A673 (cell line): ENCODE measurements around the gene PALLD. TPM values are rescaled to one million over a fixed set of nuclear protein-coding genes. Genes with fewer than 3 reads are reported as not detected.
"Not testable (repeated sequence)": the region's sequence is repeated elsewhere in the genome, so short reads cannot be mapped to it uniquely, and the experiment has no call there.

Experiments used
- BruUV-seq: library from RNA; stranded (reverse); fragments of 400-500 nt; replicated peaks from 2 replicates; lab custom pipeline; 2021; lab: Mats Ljungman, UMichigan
- CTCF ChIA-PET: fragments of 300-600 bp; sonication (Branson Sonifier 250); formaldehyde crosslinking; loops from one replicate; lab custom pipeline; 2022; ENCODE audit warnings: antibody characterized with exemption; lab: Charles Lee
- POLR2A ChIA-PET: fragments of 300-600 bp; sonication (Branson Sonifier 250); formaldehyde crosslinking; loops from one replicate; lab custom pipeline; 2022; ENCODE audit warnings: antibody characterized with exemption; ENCODE audit not compliant: low non-redundant PET; lab: Charles Lee
- DNase-seq: peaks from one replicate; pipeline ENCODE4 v3.0.0-alpha.2; 2015; ENCODE audit warnings: low spot score
- H3K27ac ChIP-seq: fragments of 200-600 bp; sonication (generic); 2 replicates; pipeline ENCODE4 v1.5.1; 2016; ENCODE audit warnings: mixed run types, low read depth, mild to moderate bottlenecking, mixed read lengths, antibody characterized with exemption, low read length; ENCODE audit not compliant: poor library complexity, severe bottlenecking
- H3K27me3 ChIP-seq: fragments of 200-600 bp; sonication (generic); replicated peaks from 2 replicates; pipeline ENCODE4 v1.6.1; 2017; ENCODE audit warnings: mixed run types, low read depth, mild to moderate bottlenecking, mixed read lengths, antibody characterized with exemption, low read length; ENCODE audit not compliant: insufficient read depth, poor library complexity
- H3K36me3 ChIP-seq: fragments of 200-600 bp; sonication (generic); 2 replicates; pipeline ENCODE4 v1.6.1; 2016; ENCODE audit warnings: mixed run types, mild to moderate bottlenecking, mixed read lengths, antibody characterized with exemption, low read length; ENCODE audit not compliant: insufficient read depth, poor library complexity, severe bottlenecking
- H3K4me1 ChIP-seq: fragments of 200-600 bp; sonication (generic); 2 replicates; pipeline ENCODE4 v1.6.1; 2017; ENCODE audit warnings: mixed run types, mild to moderate bottlenecking, mixed read lengths, antibody characterized with exemption, low read length; ENCODE audit not compliant: insufficient read depth, poor library complexity, severe bottlenecking
- H3K4me3 ChIP-seq: fragments of 200-600 bp; sonication (generic); 2 replicates; pipeline ENCODE4 v1.5.1; 2016; ENCODE audit warnings: low read depth, mixed run types, mild to moderate bottlenecking, mixed read lengths, low read length; ENCODE audit not compliant: poor library complexity, severe bottlenecking
- H3K9me3 ChIP-seq: fragments of 200-600 bp; sonication (generic); 2 replicates; pipeline ENCODE4 v1.6.1; 2016; ENCODE audit warnings: mixed run types, low read depth, mild to moderate bottlenecking, mixed read lengths, antibody characterized with exemption, low read length; ENCODE audit not compliant: poor library complexity, severe bottlenecking
- EZH2 ChIP-seq: fragments of 200-600 bp; sonication (generic); IDR thresholded peaks from 2 replicates; pipeline ENCODE4 v1.6.1; 2017; ENCODE audit warnings: borderline replicate concordance, low read depth, mild to moderate bottlenecking, mixed read lengths, antibody characterized with exemption, low read length; ENCODE audit not compliant: poor library complexity, severe bottlenecking
- intact Hi-C: fragments of 100-400 bp; cut with micrococcal nuclease; formaldehyde crosslinking; loops from one replicate; pipeline ENCODE4 v1.10.0; 2022; ENCODE audit not compliant: unreplicated experiment
- total RNA-seq: library from RNA; stranded (reverse); gene quantifications from 2 replicates; pipeline ENCODE4 v1.2.3, GENCODE V29; 2021
- TF ChIP-seq, protein P1 (sequence below): fragments of 300-800, 200-600 bp; sonication (generic); conservative IDR thresholded peaks from 2 replicates; pipeline ENCODE4 v1.5.1; 2017; ENCODE audit warnings: low read depth, mild to moderate bottlenecking, antibody characterized with exemption, low read length, moderate library complexity, mixed read lengths

PALLD gene
- total RNA-seq, 1 experiment from 2014 or later = 44.1 TPM

GRCh38 chr4:168805341-168805740, 308.5 kb downstream of the PALLD start:
- no peak for DNase-seq
- POLR2A ChIA-PET = no interaction called here
- CTCF ChIA-PET = no interaction called here
- BruUV-seq = no TSS peak
- no peaks in the 10 kb centered on the region for H3K27me3 ChIP-seq
- no peak overlapping the region for H3K4me3 ChIP-seq
- H3K27ac ChIP-seq = no peak overlapping the region
- H3K9me3 ChIP-seq = no peaks in the 10 kb centered on the region
- H3K4me1 ChIP-seq = peaks cover under 1% of the 10 kb centered on the region
- TF ChIP-seq, protein P1, sequence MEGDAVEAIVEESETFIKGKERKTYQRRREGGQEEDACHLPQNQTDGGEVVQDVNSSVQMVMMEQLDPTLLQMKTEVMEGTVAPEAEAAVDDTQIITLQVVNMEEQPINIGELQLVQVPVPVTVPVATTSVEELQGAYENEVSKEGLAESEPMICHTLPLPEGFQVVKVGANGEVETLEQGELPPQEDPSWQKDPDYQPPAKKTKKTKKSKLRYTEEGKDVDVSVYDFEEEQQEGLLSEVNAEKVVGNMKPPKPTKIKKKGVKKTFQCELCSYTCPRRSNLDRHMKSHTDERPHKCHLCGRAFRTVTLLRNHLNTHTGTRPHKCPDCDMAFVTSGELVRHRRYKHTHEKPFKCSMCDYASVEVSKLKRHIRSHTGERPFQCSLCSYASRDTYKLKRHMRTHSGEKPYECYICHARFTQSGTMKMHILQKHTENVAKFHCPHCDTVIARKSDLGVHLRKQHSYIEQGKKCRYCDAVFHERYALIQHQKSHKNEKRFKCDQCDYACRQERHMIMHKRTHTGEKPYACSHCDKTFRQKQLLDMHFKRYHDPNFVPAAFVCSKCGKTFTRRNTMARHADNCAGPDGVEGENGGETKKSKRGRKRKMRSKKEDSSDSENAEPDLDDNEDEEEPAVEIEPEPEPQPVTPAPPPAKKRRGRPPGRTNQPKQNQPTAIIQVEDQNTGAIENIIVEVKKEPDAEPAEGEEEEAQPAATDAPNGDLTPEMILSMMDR = no peak
- no peak for TF ChIP-seq EZH2
- H3K36me3 ChIP-seq = no peaks in the 10 kb centered on the region
- intact Hi-C loops = no loop called here

GRCh38 chr4:168806247-168806646, 309.4 kb downstream of the PALLD start:
- H3K27ac ChIP-seq, H3K4me1 ChIP-seq, POLR2A ChIA-PET, H3K4me3 ChIP-seq, DNase-seq, CTCF ChIA-PET, H3K9me3 ChIP-seq, intact Hi-C loops, H3K36me3 ChIP-seq, BruUV-seq, H3K27me3 ChIP-seq: not testable (repeated sequence)

- intact Hi-C loops = no loop called here
Observed at GRCh38 chr4:168811207-168811606, 314.4 kb downstream of the PALLD start.

More at GRCh38 chr4:168811207-168811606, 314.4 kb downstream of the PALLD start:
- ChIA-PET POLR2A (no interaction called here), CTCF (no interaction called here)
- H3K4me1 ChIP-seq = peaks cover 19% of the 10 kb centered on the region
- no TSS peak for BruUV-seq
- H3K36me3 ChIP-seq = no peaks in the 10 kb centered on the region
- DNase-seq = no peak
- no peak overlapping the region for H3K4me3 ChIP-seq
- no peaks in the 10 kb centered on the region for H3K27me3 ChIP-seq
- H3K27ac ChIP-seq = no peak overlapping the region
- TF ChIP-seq, protein P1 = no peak
- TF ChIP-seq EZH2 = no peak
- H3K9me3 ChIP-seq = no peaks in the 10 kb centered on the region
